Peyer's patch (tissue), 4 donors: ENCODE measurements around the gene ECSIT. TPM values are rescaled to one million over a fixed set of nuclear protein-coding genes. Genes with fewer than 3 reads are reported as not detected.
A peak's percentile ranks its signal among the peaks of the same experiment; 100 is the strongest.
"Not testable (repeated sequence)": the region's sequence is repeated elsewhere in the genome, so short reads cannot be mapped to it uniquely, and the experiment has no call there.

ENCODE experiments used
- DNase-seq, 3 donors: peaks; one replicate each; pipeline ENCODE4 v3.0.0-alpha.2; 2017 to 2019
- H3K27ac ChIP-seq, 4 donors: fragments of 200-600 bp; sonication (generic); one replicate each; pipeline ENCODE4 v1.5.1; 2016 to 2019
- H3K27me3 ChIP-seq, 2 donors: fragments of 200-600 bp; sonication (generic); one replicate each; pipeline ENCODE4 v1.5.1; 2019
- H3K36me3 ChIP-seq, 3 donors: fragments of 200-600 bp; sonication (generic); one replicate each; pipeline ENCODE4 v1.5.1; 2016 to 2019
- H3K4me1 ChIP-seq, 4 donors: fragments of 200-600 bp; sonication (generic); one replicate each; pipeline ENCODE4 v1.5.1; 2016 to 2019
- H3K4me3 ChIP-seq, 4 donors: fragments of 200-600 bp; sonication (generic); 1 replicate in 3 of 4; 2 replicates in 1 of 4; pipeline ENCODE4 v1.5.1; 2016 to 2019; ENCODE audit warnings: mild to moderate bottlenecking in 1 of 4
- H3K9me3 ChIP-seq, 4 donors: fragments of 200-600 bp; sonication (generic); one replicate each; pipeline ENCODE4 v1.5.1; 2016 to 2019; ENCODE audit warnings: mild to moderate bottlenecking in 1 of 4
- POLR2A ChIP-seq, 2 donors: fragments of 450-650 bp; IDR thresholded peaks; one replicate each; pipeline ENCODE4 v1.5.1; 2017; ENCODE audit warnings: antibody characterized with exemption in 2 of 2, mild to moderate bottlenecking in 2 of 2, moderate library complexity in 2 of 2
- total RNA-seq, 4 donors: library from RNA; depleted of rRNA; stranded (reverse); fragments of >200 nt; gene quantifications; one replicate each; pipeline ENCODE4 v1.1.0, GENCODE V29; 2016
- TF ChIP-seq, protein P1 (sequence below), 6 experiments: fragments of 450-650 bp in 4 of 6; fragments of 200-600 bp in 2 of 6; sonication (generic) in 1 of 6; IDR thresholded peaks; one replicate each; pipeline ENCODE4 v1.5.1; 2017 to 2019; ENCODE audit warnings: antibody characterized with exemption in 6 of 6, mild to moderate bottlenecking in 3 of 6, moderate library complexity in 1 of 6

ECSIT gene
- total RNA-seq, 4 donors from 2014 or later = 50.1 to 94.0 (median 70.4) TPM

GRCh38 chr19:11479898-11480714, 48.8 kb downstream of the ECSIT start:
- no peak for DNase-seq
- H3K36me3 ChIP-seq = peaks cover 0 to 12% (median 0%) of the 10 kb centered on the region in 3 donors
- H3K4me1 ChIP-seq = peaks cover 0 to 41% (median 25%) of the 10 kb centered on the region in 4 donors
- peaks cover 0 to 36% of the 10 kb centered on the region in 2 donors for H3K27me3 ChIP-seq
- H3K4me3 ChIP-seq = peak overlapping the region in 2 of 4 donors; percentile 6 to 9
- H3K27ac ChIP-seq = no peak overlapping the region
- TF ChIP-seq, protein P1, sequence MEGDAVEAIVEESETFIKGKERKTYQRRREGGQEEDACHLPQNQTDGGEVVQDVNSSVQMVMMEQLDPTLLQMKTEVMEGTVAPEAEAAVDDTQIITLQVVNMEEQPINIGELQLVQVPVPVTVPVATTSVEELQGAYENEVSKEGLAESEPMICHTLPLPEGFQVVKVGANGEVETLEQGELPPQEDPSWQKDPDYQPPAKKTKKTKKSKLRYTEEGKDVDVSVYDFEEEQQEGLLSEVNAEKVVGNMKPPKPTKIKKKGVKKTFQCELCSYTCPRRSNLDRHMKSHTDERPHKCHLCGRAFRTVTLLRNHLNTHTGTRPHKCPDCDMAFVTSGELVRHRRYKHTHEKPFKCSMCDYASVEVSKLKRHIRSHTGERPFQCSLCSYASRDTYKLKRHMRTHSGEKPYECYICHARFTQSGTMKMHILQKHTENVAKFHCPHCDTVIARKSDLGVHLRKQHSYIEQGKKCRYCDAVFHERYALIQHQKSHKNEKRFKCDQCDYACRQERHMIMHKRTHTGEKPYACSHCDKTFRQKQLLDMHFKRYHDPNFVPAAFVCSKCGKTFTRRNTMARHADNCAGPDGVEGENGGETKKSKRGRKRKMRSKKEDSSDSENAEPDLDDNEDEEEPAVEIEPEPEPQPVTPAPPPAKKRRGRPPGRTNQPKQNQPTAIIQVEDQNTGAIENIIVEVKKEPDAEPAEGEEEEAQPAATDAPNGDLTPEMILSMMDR (IDR thresholded peaks at IDR 0.05) = no peak
- TF ChIP-seq POLR2A (IDR thresholded peaks at IDR 0.05) = no peak
- peaks cover 0 to 3% (median 0%) of the 10 kb centered on the region in 4 donors for H3K9me3 ChIP-seq

GRCh38 chr19:11479090-11479897, 49.6 kb downstream of the ECSIT start:
- peaks cover 0 to 41% (median 25%) of the 10 kb centered on the region in 4 donors for H3K4me1 ChIP-seq
- H3K27ac ChIP-seq = no peak overlapping the region
- peak in 1 of 3 donors; percentile 57 for DNase-seq
- H3K36me3 ChIP-seq = peaks cover 0 to 11% (median 0%) of the 10 kb centered on the region in 3 donors
- peak overlapping the region in 2 of 4 donors; percentile 6 to 9 for H3K4me3 ChIP-seq
- peaks cover 0 to 36% of the 10 kb centered on the region in 2 donors for H3K27me3 ChIP-seq
- TF ChIP-seq, protein P1 (IDR thresholded peaks at IDR 0.05) = no peak
- TF ChIP-seq POLR2A (IDR thresholded peaks at IDR 0.05) = no peak
- H3K9me3 ChIP-seq = peaks cover 0 to 3% (median 0%) of the 10 kb centered on the region in 4 donors

- TF ChIP-seq, protein P1 (IDR thresholded peaks at IDR 0.05) = no peak
- TF ChIP-seq POLR2A (IDR thresholded peaks at IDR 0.05) = no peak
- peaks cover 0 to 36% of the 10 kb centered on the region in 2 donors for H3K27me3 ChIP-seq
- peaks cover 0 to 2% (median 0%) of the 10 kb centered on the region in 3 donors for H3K36me3 ChIP-seq
- H3K4me3 ChIP-seq = no peak overlapping the region
- peaks cover 0 to 41% (median 25%) of the 10 kb centered on the region in 4 donors for H3K4me1 ChIP-seq
- DNase-seq = no peak
- peaks cover 0 to 3% (median 0%) of the 10 kb centered on the region in 4 donors for H3K9me3 ChIP-seq
- H3K27ac ChIP-seq = no peak overlapping the region
Measured at GRCh38 chr19:11478167-11479089, 50.5 kb downstream of the ECSIT start.

- no peak overlapping the region for H3K27ac ChIP-seq
- no peak overlapping the region for H3K4me3 ChIP-seq
- no peak for TF ChIP-seq POLR2A (IDR thresholded peaks at IDR 0.05)
- TF ChIP-seq, protein P1 (IDR thresholded peaks at IDR 0.05) = no peak
- H3K4me1 ChIP-seq = peaks cover 0 to 18% (median 12%) of the 10 kb centered on the region in 4 donors
- H3K36me3 ChIP-seq = no peaks in the 10 kb centered on the region
- no peak for DNase-seq
- peaks cover 0 to 3% (median 0%) of the 10 kb centered on the region in 4 donors for H3K9me3 ChIP-seq
- peaks cover 0 to 17% of the 10 kb centered on the region in 2 donors for H3K27me3 ChIP-seq
Measured at GRCh38 chr19:11475861-11476260, 53.1 kb downstream of the ECSIT start.

DNA sequence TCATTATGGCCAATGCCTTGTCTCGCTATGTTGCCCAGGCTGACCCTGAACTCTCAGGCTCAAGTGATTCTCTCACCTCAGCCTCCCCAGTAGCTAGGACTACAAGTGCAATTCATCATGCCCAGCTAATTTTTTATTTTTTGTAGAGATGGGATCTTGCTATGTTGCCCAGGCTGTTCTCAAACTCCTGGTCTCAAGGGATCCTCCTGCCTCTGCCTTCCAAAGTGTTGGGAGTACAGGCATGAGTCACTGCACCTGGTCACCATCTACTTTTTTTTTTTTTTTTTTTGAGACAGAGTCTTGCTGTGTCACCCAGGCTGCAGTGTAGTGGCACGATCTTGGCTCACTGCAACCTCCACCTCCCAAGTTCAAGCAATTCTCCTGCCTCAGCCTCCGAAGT, 53.6 kb downstream of the ECSIT start:
- H3K4me1 ChIP-seq = peaks cover 0 to 13% (median 9%) of the 10 kb centered on the region in 4 donors
- H3K27me3 ChIP-seq = peaks cover 0 to 12% of the 10 kb centered on the region in 2 donors
- not testable (repeated sequence) for H3K36me3 ChIP-seq, DNase-seq, H3K4me3 ChIP-seq, H3K9me3 ChIP-seq, H3K27ac ChIP-seq
